HepG2 (cell line): ENCODE measurements around the gene CNMD. TPM values are rescaled to one million over a fixed set of nuclear protein-coding genes. Genes with fewer than 3 reads are reported as not detected.
"Not testable (repeated sequence)": the region's sequence is repeated elsewhere in the genome, so short reads cannot be mapped to it uniquely, and the experiment has no call there.

Experiments
- ATAC-seq: fragments of 200-7000 bp; cut with Tn5 transposase; 3 replicates; pipeline ENCODE4 v1.9.1; 2020; ENCODE audit warnings: mild to moderate bottlenecking, moderate library complexity
- BruUV-seq: library from RNA; stranded (reverse); fragments of 400-500 nt; replicated peaks from 2 replicates; lab custom pipeline; 2021; lab: Mats Ljungman, UMichigan
- CTCF ChIA-PET: fragments of 300-600 bp; formaldehyde crosslinking; extraction: SDS; loops from one replicate; lab custom pipeline; 2021; ENCODE audit warnings: low total read pairs, inconsistent platforms, low intra/inter-chr PET ratio; lab: Yijun Ruan, JAX
- POLR2A ChIA-PET: fragments of 350-600 bp; sonication (Branson Sonifier 250); formaldehyde crosslinking; loops from one replicate; lab custom pipeline; 2020; ENCODE audit warnings: antibody characterized with exemption, inconsistent platforms; lab: Yijun Ruan, JAX
- DNase-seq: peaks from one replicate; pipeline ENCODE4 v3.0.0-alpha.2; 2015; ENCODE audit warnings: low spot score
- FAIRE-seq: peaks from 3 replicates; lab custom pipeline; 2011; peaks lifted over from hg19 to GRCh38; lab: Jason Lieb, UNC
- H2AFZ ChIP-seq: one replicate; pipeline ENCODE4 v1.6.1; 2011; ENCODE audit warnings: low read length, inconsistent platforms
- H3K27ac ChIP-seq: fragments of 300-600 bp; 3 replicates; pipeline ENCODE4 v1.8.0; 2011; ENCODE audit warnings: mixed run types, mild to moderate bottlenecking, mixed read lengths, low read length, inconsistent platforms; ENCODE audit not compliant: insufficient read depth; ENCODE audit errors: extremely low read length
- H3K27me3 ChIP-seq, 2 experiments: fragments of 200-600 bp in 1 of 2; 2 replicates in 1 of 2; 3 replicates in 1 of 2; pipeline versions ENCODE4 v1.6.0 to v1.8.0; 2011; ENCODE audit warnings: low read length in 2 of 2, mild to moderate bottlenecking in 2 of 2, moderate library complexity in 2 of 2, inconsistent platforms in 1 of 2; ENCODE audit not compliant: insufficient read depth in 2 of 2, control insufficient read depth in 1 of 2
- H3K36me3 ChIP-seq, 2 experiments: fragments of 200-600 bp in 1 of 2; replicated peaks in 1 of 2; 2 replicates in 1 of 2; 3 replicates in 1 of 2; pipeline versions ENCODE4 v1.5.1 to v1.8.0; 2011; ENCODE audit warnings: low read length in 2 of 2, inconsistent platforms in 1 of 2; ENCODE audit not compliant: insufficient read depth in 2 of 2, control insufficient read depth in 1 of 2
- H3K4me1 ChIP-seq: 2 replicates; pipeline ENCODE4 v1.5.1; 2012; ENCODE audit warnings: low read length, inconsistent platforms; ENCODE audit not compliant: insufficient read depth
- H3K4me2 ChIP-seq: 2 replicates; pipeline ENCODE4 v1.6.0; 2011; ENCODE audit warnings: low read depth, low read length, inconsistent platforms
- H3K4me3 ChIP-seq, 3 experiments: fragments of 200-600 bp in 1 of 3; sonication (generic), shearing (Covaris generic) in 1 of 3; replicated peaks in 1 of 3; 2 replicates each; pipeline ENCODE4 v1.5.1; 2011 to 2016; ENCODE audit warnings: low read length in 3 of 3, inconsistent platforms in 2 of 3, low read depth in 2 of 3, mild to moderate bottlenecking in 2 of 3, control low read depth in 1 of 3, mixed read lengths in 1 of 3; ENCODE audit not compliant: insufficient read depth in 1 of 3
- H3K79me2 ChIP-seq: one replicate; pipeline ENCODE4 v1.6.1; 2011; ENCODE audit warnings: low read length, inconsistent platforms; ENCODE audit not compliant: insufficient read depth
- H3K9ac ChIP-seq: 2 replicates; pipeline ENCODE4 v1.6.0; 2011; ENCODE audit warnings: mild to moderate bottlenecking, low read depth, low read length, inconsistent platforms; ENCODE audit not compliant: insufficient read depth
- H3K9me3 ChIP-seq: 2 replicates; pipeline ENCODE4 v1.5.1; 2012; ENCODE audit warnings: mild to moderate bottlenecking, low read length
- H4K20me1 ChIP-seq: 2 replicates; pipeline ENCODE4 v1.6.0; 2011; ENCODE audit warnings: inconsistent platforms, mild to moderate bottlenecking, low read length, moderate library complexity; ENCODE audit not compliant: insufficient read depth
- XBP1 ChIP-seq: sonication (generic); formaldehyde crosslinking; IDR thresholded peaks from 2 replicates; pipeline ENCODE4 v1.5.0; 2020; ENCODE audit warnings: missing genetic modification reagents
- ZMYM2 ChIP-seq: sonication (generic); formaldehyde crosslinking; IDR thresholded peaks from 2 replicates; pipeline ENCODE4 v1.8.0; 2022; ENCODE audit warnings: mild to moderate bottlenecking, missing genetic modification reagents
- ZSCAN31 ChIP-seq: sonication (generic); formaldehyde crosslinking; IDR thresholded peaks from 2 replicates; pipeline ENCODE4 v1.5.0; 2020; ENCODE audit warnings: low read depth, mild to moderate bottlenecking, missing genetic modification reagents
- WGBS: methylation state at CpG from one replicate; pipeline ENCODE4 v1.1.6; 2017; ENCODE audit warnings: low lambda C conversion rate; 5-methylcytosine and 5-hydroxymethylcytosine counted together
- in situ Hi-C: cut with HindIII; loops from 2 replicates; pipeline ENCODE4 v1.10.0; 2017; ENCODE audit warnings: low pct_unique_long_range_greater_than_20kb; ENCODE audit not compliant: extremely low pct_ligation_motif_present
- intact Hi-C: fragments of 100-400 bp; cut with micrococcal nuclease; formaldehyde crosslinking; loops from one replicate; pipeline ENCODE4 v1.10.0; 2022; ENCODE audit not compliant: unreplicated experiment
- polyA plus RNA-seq, 8 experiments: library from polyadenylated mRNA; depleted of rRNA in 3 of 8; stranded (reverse) in 7 of 8; unstranded in 1 of 8; fragments of >200 nt; fragmentation: Illumina TruSeq in 4 of 8; extraction: Trizol in 4 of 8; gene quantifications; 2 replicates each; pipeline versions ENCODE4 v1.2.1 to v1.2.3, GENCODE V29; 2011 to 2016; ENCODE audit warnings: low read depth in 4 of 8, missing spikeins in 1 of 8, mixed read lengths in 1 of 8; ENCODE audit not compliant: insufficient read depth in 1 of 8
- total RNA-seq, 5 experiments: library from RNA; depleted of rRNA; stranded (reverse); fragments of >200 nt; fragmentation: Illumina TruSeq; extraction: Trizol; gene quantifications; 2 replicates each; pipeline ENCODE4 v1.2.3, GENCODE V29; 2016; ENCODE audit warnings: low read depth in 1 of 5
- TF ChIP-seq, protein P1 (sequence below): IDR thresholded peaks from 2 replicates; pipeline ENCODE4 v1.6.1; 2016
- TF ChIP-seq, protein P2 (sequence below), 2 experiments: sonication (generic) in 1 of 2; formaldehyde crosslinking in 1 of 2; IDR thresholded peaks; 2 replicates each; pipeline versions ENCODE4 v1.4.0 to v1.6.1; 2018 to 2020; ENCODE audit warnings: missing genetic modification reagents in 2 of 2, borderline replicate concordance in 1 of 2, low read depth in 1 of 2, mild to moderate bottlenecking in 1 of 2, missing biosample characterization in 1 of 2

The CNMD gene
- total and polyA plus RNA-seq, 2 of the 13 experiments (the other 11 are each of a cell fraction or from before 2014, with no cell fraction given) = not detected

DNA sequence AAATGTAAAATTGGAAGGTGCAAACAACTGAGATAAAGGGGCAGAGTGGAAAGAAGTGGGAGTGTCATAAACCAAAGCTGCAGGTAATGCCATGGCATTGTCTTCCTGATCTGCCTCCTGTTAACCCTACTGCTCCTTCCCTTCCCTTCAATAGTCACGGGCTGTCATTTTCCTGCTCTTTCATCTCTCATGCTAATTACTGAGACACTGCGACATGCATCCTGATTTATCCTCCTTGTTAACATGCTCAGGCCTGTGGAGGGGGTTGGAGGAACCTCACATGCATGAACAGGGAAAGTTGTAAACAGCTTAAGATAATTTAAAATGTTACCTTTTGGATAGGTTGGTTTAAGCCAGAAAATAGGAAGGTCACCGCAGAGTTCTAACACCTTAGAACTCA, 27.2 kb downstream of the CNMD start:
- ATAC-seq = no peak
- TF ChIP-seq ZMYM2 (CRISPR knock-in tag) (no peak), ZSCAN31 (CRISPR knock-in tag) (no peak)
- TF ChIP-seq, all 625 proteins: peak for 0
- Histone ChIP-seq H3K4me1 (no peaks in the 10 kb centered on the region), H3K9ac (no peak overlapping the region), H3K36me3 (no peaks in the 10 kb centered on the region), H3K27me3 (peaks cover 0 to 1% of the 10 kb centered on the region in 2 experiments; a peak in 1 of 5 replicates), H3K27ac (no peak overlapping the region), H4K20me1 (no peaks in the 10 kb centered on the region), H3K4me2 (no peak overlapping the region), H3K4me3 (no peak overlapping the region), H3K79me2 (no peaks in the 10 kb centered on the region), H3K9me3 (no peaks in the 10 kb centered on the region), H2AFZ (no peak overlapping the region)
- DNase-seq (no peak), FAIRE-seq (no peak)
- in situ Hi-C loops = no loop called here
- ChIA-PET POLR2A (no interaction called here), CTCF (no interaction called here)
- 28% methylated on average over 3 of the region's 3 CpGs for WGBS
- intact Hi-C loops = no loop called here
- BruUV-seq = no TSS peak

DNA sequence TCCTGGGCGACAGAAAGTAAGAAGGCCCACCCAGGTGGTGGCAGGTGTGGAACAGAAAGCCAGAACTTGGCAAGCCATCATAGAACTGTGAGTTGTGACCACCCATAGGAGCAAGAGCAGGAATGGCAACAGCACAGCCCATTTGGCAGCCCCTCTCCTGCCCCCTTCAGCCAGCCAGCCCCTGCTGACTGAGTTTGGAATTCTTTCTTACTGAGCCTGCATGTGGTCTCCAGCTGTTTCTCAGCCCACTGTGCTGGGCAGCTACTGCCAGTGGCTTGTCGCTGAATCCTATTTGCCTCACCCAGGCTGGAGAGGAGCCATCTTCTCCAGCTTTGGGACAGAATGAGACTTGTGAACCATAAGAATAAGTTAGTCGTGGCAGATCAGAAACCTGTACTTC, 28.3 kb downstream of the CNMD start:
- H3K79me2 ChIP-seq = no peaks in the 10 kb centered on the region
- 31% methylated on average over 3 of the region's 3 CpGs for WGBS

DNA sequence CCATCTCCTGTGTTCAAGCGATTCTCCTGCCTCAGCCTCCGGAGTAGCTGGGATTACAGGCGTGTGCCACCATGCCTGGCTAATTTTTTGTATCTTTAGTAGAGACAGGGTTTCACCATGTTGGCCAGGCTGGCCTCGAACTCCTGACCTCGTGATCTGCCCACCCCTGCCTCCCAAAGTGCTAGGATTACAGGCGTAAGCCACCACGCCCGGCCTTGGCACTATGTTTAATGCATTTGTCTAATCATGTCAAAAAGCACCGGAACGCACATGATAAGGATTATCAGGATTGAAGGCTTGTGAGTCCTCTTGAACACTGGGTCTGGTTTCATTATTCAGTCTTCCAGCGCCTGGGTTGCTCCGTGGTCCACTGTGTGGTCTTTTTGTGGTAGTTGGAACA, 31.4 kb downstream of the CNMD start:
- H3K4me1 ChIP-seq, FAIRE-seq, H3K9ac ChIP-seq, BruUV-seq, ATAC-seq, H3K9me3 ChIP-seq, CTCF ChIA-PET, H2AFZ ChIP-seq, H3K27me3 ChIP-seq, H3K27ac ChIP-seq, H4K20me1 ChIP-seq, H3K36me3 ChIP-seq, H3K79me2 ChIP-seq, in situ Hi-C loops, H3K4me3 ChIP-seq, DNase-seq, H3K4me2 ChIP-seq, intact Hi-C loops: not testable (repeated sequence)
- POLR2A ChIA-PET = interaction anchor here (0.6 kb wide), 1 partner anchor 11 kb away, joined by 3 read pairs; no protein-coding TSS in a partner anchor
- 64% methylated on average over 11 of the region's 12 CpGs for WGBS

More for the DNA sequence above, 28.3 kb downstream of the CNMD start:
- H3K27ac ChIP-seq = no peak overlapping the region
- FAIRE-seq (no peak), DNase-seq (no peak), ATAC-seq (peak; percentile 63)
- intact Hi-C loops = no loop called here
- ChIA-PET POLR2A (no interaction called here), CTCF (no interaction called here)
- H4K20me1 ChIP-seq = no peaks in the 10 kb centered on the region
- H3K36me3 ChIP-seq = no peaks in the 10 kb centered on the region
- no peak overlapping the region for H3K4me2 ChIP-seq
- H3K27me3 ChIP-seq = peaks cover 0 to 1% of the 10 kb centered on the region in 2 experiments; a peak in 1 of 5 replicates
- no peaks in the 10 kb centered on the region for H3K9me3 ChIP-seq
- no peaks in the 10 kb centered on the region for H3K4me1 ChIP-seq
- no TSS peak for BruUV-seq
- in situ Hi-C loops = no loop called here
- no peak overlapping the region for H2AFZ ChIP-seq
- no peak for TF ChIP-seq XBP1 (CRISPR knock-in tag)
- TF ChIP-seq, protein P1, sequence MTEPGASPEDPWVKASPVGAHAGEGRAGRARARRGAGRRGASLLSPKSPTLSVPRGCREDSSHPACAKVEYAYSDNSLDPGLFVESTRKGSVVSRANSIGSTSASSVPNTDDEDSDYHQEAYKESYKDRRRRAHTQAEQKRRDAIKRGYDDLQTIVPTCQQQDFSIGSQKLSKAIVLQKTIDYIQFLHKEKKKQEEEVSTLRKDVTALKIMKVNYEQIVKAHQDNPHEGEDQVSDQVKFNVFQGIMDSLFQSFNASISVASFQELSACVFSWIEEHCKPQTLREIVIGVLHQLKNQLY = no peak
- TF ChIP-seq, protein P2, sequence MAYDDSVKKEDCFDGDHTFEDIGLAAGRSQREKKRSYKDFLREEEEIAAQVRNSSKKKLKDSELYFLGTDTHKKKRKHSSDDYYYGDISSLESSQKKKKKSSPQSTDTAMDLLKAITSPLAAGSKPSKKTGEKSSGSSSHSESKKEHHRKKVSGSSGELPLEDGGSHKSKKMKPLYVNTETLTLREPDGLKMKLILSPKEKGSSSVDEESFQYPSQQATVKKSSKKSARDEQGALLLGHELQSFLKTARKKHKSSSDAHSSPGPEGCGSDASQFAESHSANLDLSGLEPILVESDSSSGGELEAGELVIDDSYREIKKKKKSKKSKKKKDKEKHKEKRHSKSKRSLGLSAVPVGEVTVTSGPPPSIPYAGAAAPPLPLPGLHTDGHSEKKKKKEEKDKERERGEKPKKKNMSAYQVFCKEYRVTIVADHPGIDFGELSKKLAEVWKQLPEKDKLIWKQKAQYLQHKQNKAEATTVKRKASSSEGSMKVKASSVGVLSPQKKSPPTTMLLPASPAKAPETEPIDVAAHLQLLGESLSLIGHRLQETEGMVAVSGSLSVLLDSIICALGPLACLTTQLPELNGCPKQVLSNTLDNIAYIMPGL (CRISPR knock-in tag; IDR thresholded peaks at IDR 0.05; ENCODE audit: borderline replicate concordance in 1 of 2, low read depth in 1 of 2) = no peak
- no peak overlapping the region for H3K9ac ChIP-seq
- no peak overlapping the region for H3K4me3 ChIP-seq
